HG03439 (cell line): ENCODE results near the gene IL17RC.
A peak's percentile ranks its signal among the peaks of the same experiment; 100 is the strongest.
"Not testable (repeated sequence)": the region's sequence is repeated elsewhere in the genome, so short reads cannot be mapped to it uniquely, and the experiment has no call there.

Source experiments
- ATAC-seq: cut with Tn5 transposase; IDR thresholded peaks from one replicate; pipeline ENCODE4 v1.9.1; 2021; ENCODE audit warnings: mild to moderate bottlenecking, moderate library complexity; ENCODE audit not compliant: unreplicated experiment

IL17RC gene, protein sequence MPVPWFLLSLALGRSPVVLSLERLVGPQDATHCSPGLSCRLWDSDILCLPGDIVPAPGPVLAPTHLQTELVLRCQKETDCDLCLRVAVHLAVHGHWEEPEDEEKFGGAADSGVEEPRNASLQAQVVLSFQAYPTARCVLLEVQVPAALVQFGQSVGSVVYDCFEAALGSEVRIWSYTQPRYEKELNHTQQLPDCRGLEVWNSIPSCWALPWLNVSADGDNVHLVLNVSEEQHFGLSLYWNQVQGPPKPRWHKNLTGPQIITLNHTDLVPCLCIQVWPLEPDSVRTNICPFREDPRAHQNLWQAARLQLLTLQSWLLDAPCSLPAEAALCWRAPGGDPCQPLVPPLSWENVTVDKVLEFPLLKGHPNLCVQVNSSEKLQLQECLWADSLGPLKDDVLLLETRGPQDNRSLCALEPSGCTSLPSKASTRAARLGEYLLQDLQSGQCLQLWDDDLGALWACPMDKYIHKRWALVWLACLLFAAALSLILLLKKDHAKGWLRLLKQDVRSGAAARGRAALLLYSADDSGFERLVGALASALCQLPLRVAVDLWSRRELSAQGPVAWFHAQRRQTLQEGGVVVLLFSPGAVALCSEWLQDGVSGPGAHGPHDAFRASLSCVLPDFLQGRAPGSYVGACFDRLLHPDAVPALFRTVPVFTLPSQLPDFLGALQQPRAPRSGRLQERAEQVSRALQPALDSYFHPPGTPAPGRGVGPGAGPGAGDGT

DNA sequence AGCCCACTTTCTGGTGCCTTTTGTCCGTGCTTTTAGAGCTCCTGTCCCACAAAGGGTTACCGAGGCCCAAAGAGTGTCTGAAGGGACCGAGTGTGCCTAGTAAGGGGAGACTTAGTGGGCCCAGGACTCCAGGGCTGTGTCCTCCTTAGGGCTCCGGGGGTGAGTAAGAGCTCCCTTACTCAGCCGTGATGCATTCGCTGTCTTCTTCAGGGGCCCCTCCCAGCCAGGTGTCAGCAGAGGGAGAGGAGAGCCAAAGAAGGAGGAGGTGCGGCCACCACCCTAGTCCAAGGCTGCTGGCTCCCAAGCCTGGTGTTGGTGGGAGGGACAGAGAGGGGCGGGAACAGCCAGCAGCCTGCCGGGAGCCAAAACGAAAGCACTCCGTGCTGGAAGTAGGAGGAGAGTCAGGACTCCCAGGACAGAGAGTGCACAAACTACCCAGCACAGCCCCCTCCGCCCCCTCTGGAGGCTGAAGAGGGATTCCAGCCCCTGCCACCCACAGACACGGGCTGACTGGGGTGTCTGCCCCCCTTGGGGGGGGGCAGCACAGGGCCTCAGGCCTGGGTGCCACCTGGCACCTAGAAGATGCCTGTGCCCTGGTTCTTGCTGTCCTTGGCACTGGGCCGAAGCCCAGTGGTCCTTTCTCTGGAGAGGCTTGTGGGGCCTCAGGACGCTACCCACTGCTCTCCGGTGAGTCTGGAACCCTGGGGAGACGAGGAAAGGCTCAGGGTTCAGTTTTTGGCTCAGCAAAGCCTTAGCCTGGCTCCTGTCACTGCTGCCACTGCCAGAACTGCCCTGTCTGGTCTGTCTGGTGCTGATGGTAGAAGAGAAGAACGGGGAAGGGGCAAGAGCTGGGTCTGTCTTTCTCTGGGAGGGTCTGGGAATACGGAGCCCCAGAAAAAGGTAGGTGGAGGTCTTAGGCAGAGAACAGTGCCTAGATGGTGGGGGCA, at the start of gene IL17RC:
Gene IL17RC, plus strand, starts transcription at position 365 of the 947 bp plus-strand sequence. Its CDS starts 218 bp downstream, at position 583.
- no peak for ATAC-seq

DNA sequence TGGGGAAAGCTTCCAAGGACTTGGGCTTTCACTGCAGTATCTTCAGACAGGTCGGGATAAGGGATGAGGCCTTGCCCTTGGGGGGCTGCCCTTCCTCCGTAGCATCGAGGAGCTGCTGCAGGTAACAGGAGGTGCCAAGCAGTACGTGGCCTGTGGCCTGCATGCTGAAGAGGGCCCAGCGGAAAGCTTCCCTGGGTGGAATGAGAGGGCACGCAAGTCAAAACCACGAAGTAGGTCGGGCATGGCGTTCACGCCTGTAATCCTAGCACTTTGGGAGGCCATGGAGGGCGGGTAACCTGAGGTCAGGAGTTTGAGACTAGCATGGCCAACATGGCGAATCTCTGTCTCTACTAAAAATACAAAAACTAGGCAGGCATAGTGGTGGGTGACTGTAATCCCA, 49.8 kb upstream of the IL17RC start:
- no peak for ATAC-seq

DNA sequence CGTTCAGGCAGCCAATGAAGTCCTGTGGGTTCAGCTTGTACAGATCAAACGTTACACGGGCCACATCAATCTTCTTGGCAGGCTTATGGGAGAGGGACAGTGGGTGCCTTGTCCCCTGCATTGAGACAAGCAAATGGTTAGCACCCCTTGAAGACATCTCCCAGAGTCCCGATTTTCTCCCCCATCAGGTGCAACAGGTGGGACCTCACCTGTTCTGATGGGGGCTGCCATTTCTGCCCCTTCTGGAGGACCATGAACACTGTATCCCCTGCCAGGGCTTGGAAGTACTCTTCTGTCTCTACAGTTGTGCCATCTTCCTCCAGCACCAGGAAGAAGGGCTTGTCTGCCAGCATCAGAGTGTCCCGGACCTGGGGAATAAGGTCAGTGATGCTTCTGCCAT, 46.9 kb upstream of the IL17RC start:
- no peak for ATAC-seq

DNA sequence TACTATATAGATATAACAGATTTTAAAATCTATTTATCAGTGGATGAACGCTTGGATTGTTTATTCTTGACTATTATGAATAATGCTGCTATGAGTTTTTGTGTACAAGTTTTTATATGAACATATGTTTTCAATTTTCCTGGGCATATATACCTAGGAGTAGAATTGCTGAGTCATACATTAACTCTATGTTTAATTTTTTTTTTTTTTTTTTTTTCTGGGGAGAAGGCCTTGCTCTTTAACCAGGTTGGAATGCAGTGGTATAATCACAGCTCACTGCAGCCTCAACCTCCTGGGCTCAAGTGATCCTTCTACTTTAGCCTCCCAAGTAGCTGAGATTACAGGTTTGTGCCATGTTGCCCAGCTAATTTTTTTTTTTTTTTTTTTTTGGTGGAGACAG, 45.9 kb upstream of the IL17RC start:
- no peak for ATAC-seq

DNA sequence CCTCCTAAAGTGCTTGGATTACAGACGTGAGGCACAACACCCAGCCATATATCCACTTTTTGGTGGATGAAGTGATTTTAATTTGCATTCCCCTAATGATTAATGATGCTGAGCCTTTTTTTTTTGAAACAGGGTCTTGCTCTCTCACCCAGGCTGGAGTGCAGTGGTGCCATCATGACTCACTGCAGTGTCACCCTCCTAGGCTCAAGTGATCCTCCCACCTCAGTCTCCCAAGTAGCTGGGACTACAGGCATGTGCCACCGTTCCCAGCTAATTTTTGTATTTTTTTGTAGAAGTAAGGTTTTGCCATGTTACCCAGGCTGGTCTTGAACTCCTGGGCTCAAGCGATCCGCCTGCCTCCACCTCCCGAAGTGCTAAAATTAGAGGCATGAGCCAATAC, 44.8 kb upstream of the IL17RC start:
- not testable (repeated sequence) for ATAC-seq

DNA sequence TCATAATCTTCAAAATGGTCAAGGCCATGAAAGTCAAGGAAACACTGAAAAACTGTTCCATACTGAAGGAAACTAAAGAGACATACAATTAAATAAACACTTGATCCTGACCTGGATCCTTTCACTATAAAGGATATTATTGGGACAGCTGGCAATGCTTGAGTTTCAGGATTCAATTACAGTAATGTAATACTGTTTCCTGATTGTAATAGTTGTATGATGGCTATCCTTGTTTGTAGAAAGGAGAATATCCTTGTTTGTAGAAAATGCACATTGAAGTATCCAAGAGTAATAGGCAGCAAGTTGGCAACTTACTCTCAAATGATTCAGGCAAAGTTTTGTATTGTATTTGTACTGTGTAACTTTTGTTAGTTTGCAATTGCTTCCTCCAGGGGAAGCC, 41.5 kb upstream of the IL17RC start:
- no peak for ATAC-seq

DNA sequence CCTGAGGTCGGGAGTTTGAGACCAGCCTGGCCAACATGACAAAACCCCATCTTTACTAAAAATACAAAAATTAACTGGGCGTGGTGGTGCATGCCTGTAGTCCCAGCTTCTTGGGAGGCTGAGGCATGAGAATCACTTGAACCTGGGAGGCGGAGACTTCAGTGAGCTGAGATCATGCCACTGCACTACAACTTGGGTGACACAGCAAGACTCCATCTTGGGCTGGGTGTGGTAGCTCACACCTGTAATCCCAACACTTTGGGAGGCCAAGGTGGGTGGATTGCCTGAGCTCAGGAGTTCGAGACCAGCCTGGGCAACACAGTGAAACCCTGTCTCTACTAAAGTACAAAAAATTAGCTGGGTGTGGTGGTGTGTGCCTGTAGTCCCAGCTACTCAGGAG, 40.6 kb upstream of the IL17RC start:
- ATAC-seq, result not testable (repeated sequence)

DNA sequence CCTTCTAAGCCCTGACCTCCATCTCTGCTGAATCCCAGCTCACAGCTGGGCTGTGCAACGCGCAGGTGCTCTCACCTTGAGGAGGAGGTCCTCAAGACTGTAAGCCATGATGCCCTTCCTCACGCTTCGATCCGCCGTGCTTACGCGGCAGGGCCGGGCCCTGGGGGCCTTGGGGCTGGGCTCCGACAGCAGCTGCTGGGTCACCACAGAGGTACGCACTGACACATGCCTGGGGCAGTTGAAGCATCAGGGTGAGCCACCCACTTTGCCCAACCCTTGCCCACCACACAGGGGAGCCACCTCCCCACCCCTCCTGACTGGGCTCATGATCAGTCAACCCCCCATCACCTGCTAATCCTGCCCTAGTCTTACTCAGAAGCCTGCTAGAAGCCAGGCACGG, 39.9 kb upstream of the IL17RC start:
- ATAC-seq, result no peak

DNA sequence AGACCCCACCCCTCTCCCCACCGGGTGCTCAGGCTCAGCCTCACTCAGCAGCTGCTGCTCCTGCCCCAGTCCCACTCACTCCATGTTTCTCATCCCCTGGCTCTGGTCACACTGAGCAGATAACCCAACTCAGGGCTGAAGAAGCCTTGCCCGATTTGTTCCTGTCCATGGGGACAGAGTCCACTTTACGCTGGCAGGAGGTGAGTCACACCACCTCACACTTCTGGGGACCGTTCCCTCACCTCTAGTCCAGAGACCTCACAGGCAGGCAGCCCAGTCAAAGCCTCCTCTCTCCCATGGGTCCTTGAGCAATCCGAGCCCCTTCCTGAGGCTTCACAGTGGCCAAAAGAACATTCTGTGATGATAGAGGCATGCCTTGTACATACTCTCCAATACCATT, 38.2 kb upstream of the IL17RC start:
- ATAC-seq, result no peak

DNA sequence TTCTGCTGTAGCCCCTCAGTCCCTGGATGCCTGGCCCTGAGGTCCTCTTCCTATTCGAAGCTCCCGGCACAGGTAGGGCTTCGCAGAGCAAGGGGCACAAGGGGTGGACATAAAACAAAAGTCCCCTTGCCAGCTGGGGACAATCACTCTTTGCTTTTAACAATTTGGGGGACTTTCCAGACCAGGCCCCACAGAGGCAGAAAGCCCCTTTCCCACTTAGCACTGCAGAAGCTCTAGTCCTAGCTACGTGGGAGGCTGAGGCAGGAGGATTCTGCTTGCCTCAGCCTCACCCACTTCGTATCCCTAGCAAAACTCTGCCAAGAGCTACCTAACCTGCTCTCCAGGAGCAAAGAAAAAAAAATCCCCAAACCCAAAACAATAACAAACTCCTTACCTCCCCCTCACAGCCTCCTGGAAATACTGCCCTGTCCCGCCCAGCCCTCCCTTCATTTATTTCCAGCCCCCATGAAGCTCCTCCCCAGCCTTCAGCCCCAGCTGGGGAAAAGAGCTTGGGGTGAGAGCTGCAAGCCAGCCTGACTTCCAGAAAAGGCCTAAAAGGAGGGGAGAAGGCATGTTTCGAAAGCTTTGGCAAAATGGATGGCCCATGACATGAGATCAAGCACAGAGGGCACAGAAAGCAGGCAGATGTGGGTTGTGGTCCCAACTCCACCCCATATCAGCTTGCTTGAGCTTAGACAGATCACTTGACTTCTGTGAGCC, 36.9 kb upstream of the IL17RC start, which contains the start of gene CIDEC:
Gene CIDEC, minus strand, starts transcription at position 424 of the 720 bp plus-strand sequence. CDS start 1,767 bp downstream, outside the sequence.
- no peak for ATAC-seq

DNA sequence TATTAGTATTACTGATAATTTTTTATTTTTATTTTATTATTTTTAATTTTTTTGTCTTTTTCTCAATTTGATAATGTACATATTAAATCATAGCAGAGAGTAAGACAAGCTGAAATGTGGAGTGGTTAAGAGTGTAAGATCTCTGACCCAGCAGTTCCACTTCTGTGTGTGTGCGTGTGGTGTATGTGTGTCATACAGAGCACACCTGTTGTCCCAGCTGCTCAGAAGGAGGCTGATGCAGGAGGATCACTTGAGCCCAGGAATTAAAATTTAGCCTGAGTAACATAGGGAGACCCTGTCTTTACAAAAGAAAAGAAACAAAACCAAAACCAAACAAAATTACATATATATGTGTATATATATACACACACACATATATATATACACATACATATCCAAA, 35.5 kb upstream of the IL17RC start:
- no peak for ATAC-seq

DNA sequence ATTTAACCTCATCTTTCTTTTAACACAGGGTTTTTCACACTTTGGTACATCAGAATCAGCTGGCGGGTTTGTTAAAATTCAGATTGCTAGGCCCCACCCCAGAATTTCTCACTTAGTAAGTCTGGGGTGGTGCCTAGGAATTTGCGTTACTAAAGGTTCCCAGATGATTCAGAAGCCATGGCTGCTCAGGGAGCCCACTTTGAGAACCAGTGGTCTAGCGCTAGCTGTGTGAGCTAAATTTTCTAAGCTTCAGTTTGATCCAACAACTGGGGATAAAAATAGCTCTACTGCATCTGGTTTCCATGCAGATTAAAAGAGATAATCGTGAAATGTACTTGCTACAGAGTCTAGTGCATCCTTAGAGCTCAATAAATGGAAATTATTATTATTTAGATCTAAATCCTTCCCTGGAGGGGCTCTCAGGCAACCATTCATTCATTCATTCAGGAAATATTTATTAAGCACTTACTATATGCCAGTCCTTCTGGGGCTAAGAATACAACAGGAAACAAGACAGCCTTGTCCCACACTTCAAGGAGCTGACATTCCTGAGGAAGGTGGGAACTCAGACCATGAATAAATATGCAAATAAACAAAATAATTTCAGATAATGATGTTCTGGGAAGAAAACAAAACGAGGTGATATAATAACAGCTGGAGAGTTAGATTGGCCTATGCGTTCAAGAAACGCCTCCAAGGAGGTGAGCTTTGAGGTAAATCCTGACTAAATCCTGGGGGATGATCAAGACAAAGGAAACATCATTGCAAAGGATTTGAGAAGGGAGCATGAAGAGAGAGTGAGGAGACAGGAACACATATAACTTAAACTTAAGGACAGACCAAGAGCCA, 33.0 kb upstream of the IL17RC start:
- ATAC-seq, result no peak

DNA sequence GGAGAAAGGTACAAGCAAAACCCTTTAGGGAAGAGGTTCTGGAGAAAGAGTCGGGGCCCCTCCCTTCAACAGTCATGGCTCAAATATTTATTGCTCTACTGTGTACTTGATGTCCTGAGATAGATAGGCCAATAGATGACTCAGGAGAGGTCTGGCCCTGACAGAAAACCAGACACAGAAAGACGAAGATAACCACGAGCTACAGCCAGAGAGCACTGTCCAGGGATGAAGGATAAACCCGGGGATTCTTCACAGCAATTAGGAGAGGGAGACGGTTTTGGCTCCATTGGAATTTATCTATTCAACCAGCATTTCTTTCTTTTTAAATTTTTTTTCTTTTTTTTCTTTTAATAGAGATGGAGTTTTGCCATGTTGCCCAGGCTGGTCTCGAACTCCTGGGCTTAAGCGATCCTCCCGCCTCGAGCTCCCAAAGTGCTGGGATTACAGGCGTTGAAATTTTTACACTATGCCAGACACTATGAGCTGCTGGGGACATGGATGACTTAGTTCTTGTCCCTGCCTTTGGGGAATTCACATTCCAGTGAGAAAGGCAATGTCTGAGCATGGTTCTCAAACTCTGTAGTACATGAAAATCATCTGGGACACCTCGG, 32.2 kb upstream of the IL17RC start:
- ATAC-seq, result no peak

DNA sequence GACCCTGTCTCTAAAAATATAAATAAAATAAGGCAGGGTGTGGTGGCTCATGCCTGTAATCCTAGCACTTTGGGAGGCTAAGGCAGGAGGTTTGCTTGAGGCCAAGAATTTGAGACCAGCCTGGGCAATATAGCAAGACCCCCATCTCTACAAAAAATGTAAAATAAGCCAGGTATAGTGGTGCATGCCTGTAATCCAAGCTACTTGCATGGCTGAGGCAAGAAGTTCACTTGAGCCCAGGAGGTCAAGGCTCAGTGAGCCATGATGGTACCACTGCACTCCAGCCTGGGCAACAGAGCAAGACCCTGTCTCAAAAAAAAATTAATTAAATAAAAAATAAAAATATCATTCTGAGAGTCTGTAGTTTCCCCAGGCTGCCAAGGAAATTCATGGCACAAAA, 30.6 kb upstream of the IL17RC start:
- no peak for ATAC-seq

DNA sequence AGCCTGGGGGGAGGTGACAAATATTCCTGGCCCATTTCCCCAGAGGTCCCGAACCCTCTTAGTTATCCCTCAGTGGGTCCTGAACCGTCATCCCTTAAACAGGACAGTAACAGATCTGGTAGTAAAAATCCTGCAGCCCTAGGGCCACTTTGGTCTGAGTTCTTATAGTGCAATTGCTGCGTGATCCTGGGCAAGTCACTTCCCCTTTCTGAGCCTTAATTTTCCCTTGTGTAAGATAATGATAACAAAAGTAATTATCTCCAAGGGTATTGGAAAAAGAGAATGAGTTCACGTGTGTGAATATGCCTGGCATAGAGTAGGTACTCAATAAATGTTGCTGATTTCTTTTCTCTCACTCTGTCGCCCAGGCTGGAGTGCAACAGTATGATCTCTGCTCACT, 29.4 kb upstream of the IL17RC start:
- ATAC-seq, result no peak

DNA sequence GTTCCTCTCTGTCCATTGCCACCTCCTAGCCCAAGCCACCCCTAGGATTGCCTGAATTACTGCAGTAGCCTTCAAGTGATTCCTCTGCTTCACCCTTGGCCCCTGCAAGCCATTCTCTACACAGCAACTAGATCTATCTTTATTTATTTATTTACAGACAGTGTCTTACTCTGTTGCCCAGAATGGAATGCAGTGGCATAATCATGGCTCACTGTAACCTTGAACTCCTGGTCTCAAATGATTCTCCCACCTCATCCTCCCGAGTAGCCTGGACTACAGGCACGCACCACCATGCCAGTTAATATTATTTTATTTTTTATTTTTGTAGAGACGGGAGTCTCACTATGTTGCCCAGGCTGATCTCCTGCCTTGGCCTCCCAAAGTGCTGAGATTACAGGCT, 28.4 kb upstream of the IL17RC start:
- ATAC-seq, result no peak

DNA sequence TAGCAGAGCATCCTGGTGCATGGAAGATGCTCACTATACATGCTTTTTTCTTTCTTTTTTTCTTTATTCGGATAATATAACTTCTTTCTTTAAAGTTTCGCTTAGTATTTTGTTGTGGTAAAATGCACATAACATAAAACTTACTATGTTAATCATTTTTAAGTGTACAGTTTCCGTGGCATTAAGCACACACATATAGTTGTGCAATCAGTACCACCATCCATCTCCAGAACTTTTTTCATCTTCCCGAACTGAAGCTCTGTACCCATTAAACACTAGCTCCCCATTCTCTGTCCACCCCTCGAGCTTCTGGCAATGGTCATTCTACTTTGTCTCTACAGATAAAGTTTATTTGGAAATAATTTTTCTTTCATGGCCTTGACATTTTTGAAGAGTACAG, 27.5 kb upstream of the IL17RC start:
- no peak for ATAC-seq

DNA sequence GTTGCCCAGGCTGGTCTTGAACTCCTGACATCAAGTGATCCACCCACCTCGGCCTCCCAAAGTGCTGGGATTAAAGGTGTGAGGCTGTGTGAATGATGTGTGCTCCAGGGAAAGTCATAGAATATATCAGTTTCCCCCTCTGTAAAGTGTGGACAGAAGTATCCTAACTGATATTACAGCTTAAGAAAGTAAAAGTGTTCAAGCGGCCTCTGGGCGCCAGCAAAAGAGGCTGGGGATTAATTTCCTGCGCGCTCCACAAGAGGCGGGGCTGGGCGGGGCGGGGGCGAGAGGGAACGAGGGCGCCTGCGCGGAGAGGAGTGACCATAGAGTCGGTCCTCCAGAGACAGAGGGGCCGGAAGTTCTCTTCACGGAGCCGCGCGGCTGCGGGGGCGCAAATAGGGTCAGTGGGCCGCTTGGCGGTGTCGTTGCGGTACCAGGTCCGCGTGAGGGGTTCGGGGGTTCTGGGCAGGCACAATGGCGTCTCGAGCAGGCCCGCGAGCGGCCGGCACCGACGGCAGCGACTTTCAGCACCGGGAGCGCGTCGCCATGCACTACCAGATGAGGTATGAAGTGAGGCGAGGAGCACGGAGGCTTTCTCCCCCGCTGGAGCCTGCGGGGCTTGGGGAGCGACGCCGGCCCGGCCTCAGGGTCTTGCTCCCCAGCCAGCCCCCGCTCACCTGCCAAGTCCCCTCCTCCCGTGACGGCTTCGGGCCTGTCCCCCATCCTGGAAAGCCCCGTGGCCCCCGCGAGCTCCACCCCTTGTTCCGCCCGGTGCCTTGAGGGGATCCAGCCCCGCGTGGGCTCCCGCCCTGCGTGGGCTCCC, 26.4 kb upstream of the IL17RC start, which contains the start of gene JAGN1:
Gene JAGN1, plus strand, starts transcription at position 362 of the 823 bp plus-strand sequence. Its CDS starts 113 bp downstream, at position 475.
- ATAC-seq, result peak; percentile 80
